T-helper 9 cell (primary cell): Measurements from ENCODE around the gene TBX1.
"Not testable (repeated sequence)": the region's sequence is repeated elsewhere in the genome, so short reads cannot be mapped to it uniquely, and the experiment has no call there.

ENCODE experiments used
- DNase-seq: peaks from one replicate; pipeline ENCODE4 v3.0.0-alpha.2; 2020

Gene TBX1

GRCh38 chr22:19723232-19723982, 37.2 kb upstream of the TBX1 start, which contains the start of gene GP1BB:
GP1BB (plus strand) TSS chr22:19723539; CDS start chr22:19723570, 31 bp downstream.
- no peak for DNase-seq

- DNase-seq: no peak
These were observed 36.4 kb upstream of the TBX1 start for GRCh38 chr22:19723983-19724827.

- DNase-seq: no peak
These were observed 35.5 kb upstream of the TBX1 start for GRCh38 chr22:19724927-19725661.

- not testable (repeated sequence) for DNase-seq
These were observed 34.4 kb upstream of the TBX1 start for GRCh38 chr22:19726064-19726788.

GRCh38 chr22:19727310-19728150, 33.0 kb upstream of the TBX1 start:
- DNase-seq: no peak

- no peak for DNase-seq
These were observed 32.3 kb upstream of the TBX1 start for GRCh38 chr22:19728271-19728670.

GRCh38 chr22:19728836-19729235, 31.7 kb upstream of the TBX1 start:
- no peak for DNase-seq

- no peak for DNase-seq
These were observed 31.1 kb upstream of the TBX1 start for GRCh38 chr22:19729507-19729906.

GRCh38 chr22:19730198-19730597, 30.4 kb upstream of the TBX1 start:
- DNase-seq: no peak

- DNase-seq: peak; percentile 87
These were observed 29.8 kb upstream of the TBX1 start for GRCh38 chr22:19730655-19731360.

- DNase-seq: no peak
These were observed 29.0 kb upstream of the TBX1 start for GRCh38 chr22:19731361-19732135.

- DNase-seq: no peak
These were observed 28.0 kb upstream of the TBX1 start for GRCh38 chr22:19732403-19733113.

- DNase-seq: no peak
These were observed 26.8 kb upstream of the TBX1 start for GRCh38 chr22:19733755-19734154.

GRCh38 chr22:19734163-19734562, 26.4 kb upstream of the TBX1 start:
- DNase-seq: no peak

- DNase-seq: no peak
These were observed 25.7 kb upstream of the TBX1 start for GRCh38 chr22:19734837-19735382.

GRCh38 chr22:19735665-19736510, 24.7 kb upstream of the TBX1 start:
- no peak for DNase-seq

- DNase-seq: no peak
These were observed 22.5 kb upstream of the TBX1 start for GRCh38 chr22:19737846-19738663.
